ENCODE results near the gene FAF1.
A peak's percentile ranks its signal among the peaks of the same experiment; 100 is the strongest.

FAF1 gene

DNA sequence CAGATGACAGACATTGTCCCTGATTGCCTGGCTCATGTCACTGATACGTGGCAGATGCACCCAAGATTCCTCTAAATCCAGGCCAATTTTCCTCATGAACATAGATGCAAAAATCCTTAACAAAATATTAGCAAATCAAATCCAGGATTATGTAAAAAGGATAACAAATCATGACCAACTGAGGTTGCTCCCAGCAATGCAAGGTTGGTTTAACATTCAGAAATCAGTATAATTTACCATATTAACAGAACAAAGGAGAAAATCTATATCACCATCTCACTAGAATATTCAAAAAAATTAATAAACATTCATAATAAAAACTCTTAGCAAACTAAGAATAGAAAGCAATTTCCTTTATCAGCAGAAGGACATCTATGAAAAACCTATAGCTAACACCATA lies 39.7 kb downstream of the FAF1 start:
- no peak overlapping the region for H3K27ac ChIP-seq (ENCODE audit: extremely low read depth, low read depth, low read length)
- TF ChIP-seq FEZF1 (tag by site-specific recombination; IDR thresholded peaks at IDR 0.05), result no peak
- TF ChIP-seq ZNF707 (tag by site-specific recombination; IDR thresholded peaks at IDR 0.05), result no peak
- TF ChIP-seq ZNF211 (tag by site-specific recombination; IDR thresholded peaks at IDR 0.05; ENCODE audit: low read depth), result no peak
- TF ChIP-seq ZNF274 (IDR thresholded peaks at IDR 0.05; ENCODE audit: low read length), result no peak
- no peak for TF ChIP-seq ZNF274 (tag by site-specific recombination; IDR thresholded peaks at IDR 0.05; ENCODE audit: borderline replicate concordance)
- no peak for TF ChIP-seq KLF10 (tag by site-specific recombination; IDR thresholded peaks at IDR 0.05)
- TF ChIP-seq ZNF501 (tag by site-specific recombination; IDR thresholded peaks at IDR 0.05), result no peak
- TF ChIP-seq ZNF416 (tag by site-specific recombination; IDR thresholded peaks at IDR 0.05), result no peak
- no peak overlapping the region for H3K4me3 ChIP-seq (ENCODE audit: low read depth, low read length)
- no peaks in the 10 kb centered on the region for H3K4me1 ChIP-seq (ENCODE audit: control insufficient read depth, insufficient read depth, low read length)
- H3K9me3 ChIP-seq (ENCODE audit: control insufficient read depth, insufficient read depth, low read depth, low read length), result no peaks in the 10 kb centered on the region
- ChIA-PET CTCF (interaction anchor here (1.8 kb wide), 1 partner anchor 9 kb away, joined by 7 read pairs; no protein-coding TSS in a partner anchor), POLR2A (no interaction called here)
- H3K36me3 ChIP-seq (ENCODE audit: control insufficient read depth in 2 of 2, insufficient read depth in 1 of 2, low read length in 2 of 2), result no peaks in the 10 kb centered on the region

DNA sequence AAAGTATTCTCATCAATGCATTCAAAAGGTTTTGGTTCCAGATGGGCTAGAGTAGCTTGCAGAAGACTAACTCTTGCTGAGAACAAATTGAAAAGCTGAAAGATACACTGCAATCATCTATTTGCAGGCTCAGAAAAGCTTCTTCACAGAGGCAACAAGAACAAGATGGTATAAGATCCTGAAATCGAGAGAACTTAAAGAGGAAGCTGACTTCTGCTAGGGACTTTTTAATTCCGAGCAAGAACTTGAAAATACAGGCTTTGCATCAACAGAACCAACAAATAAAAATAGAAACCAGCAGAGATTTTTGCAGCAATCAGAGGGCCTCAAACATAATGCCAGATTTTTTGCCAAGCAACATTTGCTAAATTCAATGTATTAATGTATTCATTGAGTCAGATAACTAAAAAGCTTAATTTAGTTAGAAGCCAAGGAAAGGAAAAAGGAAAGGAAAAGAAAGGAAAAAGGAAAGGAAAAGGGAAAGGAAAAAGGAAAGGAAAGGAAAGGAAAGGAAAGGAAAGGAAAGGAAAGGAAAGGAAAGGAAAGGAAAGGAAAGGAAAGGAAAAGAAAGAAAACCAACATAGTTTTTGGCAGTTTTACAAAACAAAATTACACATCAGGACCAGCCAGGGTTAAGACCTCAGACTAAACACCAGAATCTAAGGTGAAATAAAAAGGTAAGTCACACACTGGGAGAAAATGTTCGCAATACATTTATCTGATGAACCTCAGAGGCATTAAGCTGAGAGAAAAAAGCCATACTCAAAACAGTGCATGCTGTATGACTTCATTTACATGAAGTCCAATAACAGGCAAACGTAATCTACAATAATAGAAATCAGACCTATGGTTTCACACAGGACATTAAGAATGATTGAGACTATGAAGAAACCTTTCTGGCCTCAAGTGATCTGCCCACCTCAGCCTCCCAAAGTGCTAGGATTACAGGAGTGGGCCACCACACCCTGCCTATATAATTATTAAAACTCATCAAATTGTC lies 42.6 kb downstream of the FAF1 start:
- no peaks in the 10 kb centered on the region for H3K36me3 ChIP-seq (ENCODE audit: control insufficient read depth in 2 of 2, insufficient read depth in 1 of 2, low read length in 2 of 2)
- no peak overlapping the region for H3K4me3 ChIP-seq (ENCODE audit: low read depth, low read length)
- no peaks in the 10 kb centered on the region for H3K9me3 ChIP-seq (ENCODE audit: control insufficient read depth, insufficient read depth, low read depth, low read length)
- H3K27ac ChIP-seq (ENCODE audit: extremely low read depth, low read depth, low read length), result no peak overlapping the region
- POLR2A ChIA-PET, result no interaction called here
- TF ChIP-seq ZIC2 (tag by site-specific recombination; IDR thresholded peaks at IDR 0.05) (no peak), PRDM1 (tag by site-specific recombination; IDR thresholded peaks at IDR 0.05) (peak; percentile 100)
- CTCF ChIA-PET, result interaction anchor here (0.6 to 0.7 kb wide), 3 partner anchors 25 to 249 kb away, joined by 3 to 5 read pairs (median 4); no protein-coding TSS in a partner anchor
- H3K4me1 ChIP-seq (ENCODE audit: control insufficient read depth, insufficient read depth, low read length), result no peaks in the 10 kb centered on the region

DNA sequence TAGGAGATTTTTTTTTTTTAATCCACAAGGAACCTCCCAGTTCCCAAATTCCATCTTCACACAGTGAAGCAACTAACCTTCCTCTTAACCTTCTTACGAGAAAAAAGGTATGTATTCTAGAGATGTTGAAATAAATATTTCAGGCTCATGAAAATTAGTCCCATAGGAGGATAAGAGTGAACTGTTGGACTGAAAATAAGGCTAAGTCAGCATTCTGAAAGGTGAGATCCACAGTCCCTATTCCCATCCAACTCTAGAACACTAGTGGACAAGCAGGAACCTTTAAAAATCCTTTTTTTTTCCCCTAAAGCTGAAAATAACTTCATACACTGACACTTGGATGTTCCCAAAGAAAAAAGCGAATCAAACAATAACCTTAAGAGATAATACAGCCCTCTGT lies 44.4 kb downstream of the FAF1 start:
- ChIA-PET CTCF (interaction anchor here (0.6 to 1.1 kb wide), 3 partner anchors 13 to 16 kb away, joined by 3 to 6 read pairs (median 3); no protein-coding TSS in a partner anchor), POLR2A (interaction anchor here (0.7 kb wide), 1 partner anchor 46 kb away, joined by 3 read pairs; no protein-coding TSS in a partner anchor)

More for the DNA sequence above, 44.4 kb downstream of the FAF1 start:
- H3K4me1 ChIP-seq (ENCODE audit: control insufficient read depth, insufficient read depth, low read length), result no peaks in the 10 kb centered on the region
- TF ChIP-seq ZNF600 (tag by site-specific recombination; IDR thresholded peaks at IDR 0.05), result no peak
- no peak for TF ChIP-seq FEZF1 (tag by site-specific recombination; IDR thresholded peaks at IDR 0.05)
- TF ChIP-seq, protein P1, sequence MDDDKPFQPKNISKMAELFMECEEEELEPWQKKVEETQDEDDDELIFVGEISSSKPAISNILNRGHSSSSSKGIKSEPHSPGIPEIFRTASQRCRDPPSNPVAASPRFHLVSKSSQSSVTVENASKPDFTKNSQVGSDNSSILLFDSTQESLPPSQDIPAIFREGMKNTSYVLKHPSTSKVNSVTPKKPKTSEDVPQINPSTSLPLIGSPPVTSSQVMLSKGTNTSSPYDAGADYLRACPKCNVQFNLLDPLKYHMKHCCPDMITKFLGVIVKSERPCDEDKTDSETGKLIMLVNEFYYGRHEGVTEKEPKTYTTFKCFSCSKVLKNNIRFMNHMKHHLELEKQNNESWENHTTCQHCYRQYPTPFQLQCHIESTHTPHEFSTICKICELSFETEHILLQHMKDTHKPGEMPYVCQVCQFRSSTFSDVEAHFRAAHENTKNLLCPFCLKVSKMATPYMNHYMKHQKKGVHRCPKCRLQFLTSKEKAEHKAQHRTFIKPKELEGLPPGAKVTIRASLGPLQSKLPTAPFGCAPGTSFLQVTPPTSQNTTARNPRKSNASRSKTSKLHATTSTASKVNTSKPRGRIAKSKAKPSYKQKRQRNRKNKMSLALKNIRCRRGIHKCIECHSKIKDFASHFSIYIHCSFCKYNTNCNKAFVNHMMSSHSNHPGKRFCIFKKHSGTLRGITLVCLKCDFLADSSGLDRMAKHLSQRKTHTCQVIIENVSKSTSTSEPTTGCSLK (tag by site-specific recombination; IDR thresholded peaks at IDR 0.05), result no peak
- TF ChIP-seq SALL2 (tag by site-specific recombination; IDR thresholded peaks at IDR 0.05; ENCODE audit: borderline replicate concordance), result no peak
- TF ChIP-seq ZNF548 (tag by site-specific recombination; IDR thresholded peaks at IDR 0.05), result no peak
- no peak for TF ChIP-seq ZNF48 (tag by site-specific recombination; IDR thresholded peaks at IDR 0.05)
- TF ChIP-seq ZNF274 (IDR thresholded peaks at IDR 0.05; ENCODE audit: low read length), result no peak
- TF ChIP-seq ZNF274 (tag by site-specific recombination; IDR thresholded peaks at IDR 0.05; ENCODE audit: borderline replicate concordance), result no peak
- TF ChIP-seq ZSCAN16 (tag by site-specific recombination; IDR thresholded peaks at IDR 0.05), result no peak
- TF ChIP-seq, protein P2, sequence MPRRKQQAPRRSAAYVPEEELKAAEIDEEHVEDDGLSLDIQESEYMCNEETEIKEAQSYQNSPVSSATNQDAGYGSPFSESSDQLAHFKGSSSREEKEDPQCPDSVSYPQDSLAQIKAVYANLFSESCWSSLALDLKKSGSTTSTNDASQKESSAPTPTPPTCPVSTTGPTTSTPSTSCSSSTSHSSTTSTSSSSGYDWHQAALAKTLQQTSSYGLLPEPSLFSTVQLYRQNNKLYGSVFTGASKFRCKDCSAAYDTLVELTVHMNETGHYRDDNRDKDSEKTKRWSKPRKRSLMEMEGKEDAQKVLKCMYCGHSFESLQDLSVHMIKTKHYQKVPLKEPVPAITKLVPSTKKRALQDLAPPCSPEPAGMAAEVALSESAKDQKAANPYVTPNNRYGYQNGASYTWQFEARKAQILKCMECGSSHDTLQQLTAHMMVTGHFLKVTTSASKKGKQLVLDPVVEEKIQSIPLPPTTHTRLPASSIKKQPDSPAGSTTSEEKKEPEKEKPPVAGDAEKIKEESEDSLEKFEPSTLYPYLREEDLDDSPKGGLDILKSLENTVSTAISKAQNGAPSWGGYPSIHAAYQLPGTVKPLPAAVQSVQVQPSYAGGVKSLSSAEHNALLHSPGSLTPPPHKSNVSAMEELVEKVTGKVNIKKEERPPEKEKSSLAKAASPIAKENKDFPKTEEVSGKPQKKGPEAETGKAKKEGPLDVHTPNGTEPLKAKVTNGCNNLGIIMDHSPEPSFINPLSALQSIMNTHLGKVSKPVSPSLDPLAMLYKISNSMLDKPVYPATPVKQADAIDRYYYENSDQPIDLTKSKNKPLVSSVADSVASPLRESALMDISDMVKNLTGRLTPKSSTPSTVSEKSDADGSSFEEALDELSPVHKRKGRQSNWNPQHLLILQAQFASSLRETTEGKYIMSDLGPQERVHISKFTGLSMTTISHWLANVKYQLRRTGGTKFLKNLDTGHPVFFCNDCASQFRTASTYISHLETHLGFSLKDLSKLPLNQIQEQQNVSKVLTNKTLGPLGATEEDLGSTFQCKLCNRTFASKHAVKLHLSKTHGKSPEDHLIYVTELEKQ (tag by site-specific recombination; IDR thresholded peaks at IDR 0.05; ENCODE audit: borderline replicate concordance), result no peak
- H3K4me3 ChIP-seq (ENCODE audit: low read depth, low read length), result no peak overlapping the region
- no peaks in the 10 kb centered on the region for H3K9me3 ChIP-seq (ENCODE audit: control insufficient read depth, insufficient read depth, low read depth, low read length)
- no peaks in the 10 kb centered on the region for H3K36me3 ChIP-seq (ENCODE audit: control insufficient read depth in 2 of 2, insufficient read depth in 1 of 2, low read length in 2 of 2)
- H3K27ac ChIP-seq (ENCODE audit: extremely low read depth, low read depth, low read length), result no peak overlapping the region

All from HEK293 (cell line).